Endometrium (tissue), 2 donors: ENCODE results near the gene KCNN3.

ENCODE experiments used
- FAIRE-seq: peaks from 2 replicates; lab custom pipeline; 2012; peaks lifted over from hg19 to GRCh38; lab: Jason Lieb, UNC
- donor health status: control.
- donor health status: control.

KCNN3 gene

DNA sequence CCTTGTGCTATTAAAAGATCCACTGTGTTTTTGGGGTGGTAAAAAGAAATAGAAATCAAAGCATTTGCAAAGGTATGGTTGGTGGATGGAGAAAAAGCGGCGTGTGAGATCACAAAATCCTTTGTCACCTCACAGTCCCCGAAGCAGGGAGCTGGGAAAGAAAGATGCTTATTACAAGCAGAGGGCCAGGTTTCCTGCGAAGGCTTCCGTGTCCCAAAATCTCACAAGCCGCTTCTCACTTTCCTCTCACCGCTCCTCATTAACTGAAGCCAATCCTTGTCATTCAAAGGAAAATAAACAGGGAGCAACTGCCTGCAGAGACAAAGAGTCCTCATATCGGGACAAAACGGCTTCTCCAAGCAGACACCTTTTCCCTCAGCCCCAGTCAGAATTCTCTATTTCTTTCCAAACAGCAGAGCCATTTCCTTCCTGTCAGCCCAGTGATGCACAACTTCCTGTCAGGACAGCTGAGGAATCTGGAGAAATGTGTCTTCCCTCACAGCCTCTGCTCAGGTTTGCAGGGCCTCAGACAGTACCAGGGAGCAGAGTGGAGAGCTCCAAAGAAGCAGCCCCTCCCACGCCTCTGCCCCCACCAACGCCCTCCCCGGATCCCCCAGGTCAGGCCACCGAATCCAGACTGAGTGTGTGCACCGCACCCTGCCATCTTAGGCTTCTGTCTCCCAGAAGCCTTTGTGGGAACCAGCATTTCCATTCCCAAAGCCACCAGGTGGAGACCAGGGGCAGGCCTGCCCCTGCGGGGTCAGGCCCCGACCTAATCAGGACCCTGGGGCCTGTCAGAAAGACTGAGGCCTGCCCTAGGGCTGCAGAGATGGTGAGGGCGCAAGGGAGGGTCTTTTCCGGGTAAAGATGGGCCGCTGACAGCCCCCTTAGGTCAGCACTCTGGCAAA is 29.6 kb downstream of the KCNN3 start:
- no peak for FAIRE-seq

- no peak for FAIRE-seq
Observed at GRCh38 chr1:154839691-154840090, 30.4 kb downstream of the KCNN3 start.

GRCh38 chr1:154838988-154839387 is 31.1 kb downstream of the KCNN3 start:
- FAIRE-seq: no peak

GRCh38 chr1:154838461-154838860 is 31.6 kb downstream of the KCNN3 start:
- FAIRE-seq: no peak

GRCh38 chr1:154837672-154838171 is 32.4 kb downstream of the KCNN3 start:
- FAIRE-seq: no peak

GRCh38 chr1:154837034-154837671 is 32.9 kb downstream of the KCNN3 start:
- FAIRE-seq: no peak

GRCh38 chr1:154835531-154836324 is 34.4 kb downstream of the KCNN3 start:
- FAIRE-seq: no peak

DNA sequence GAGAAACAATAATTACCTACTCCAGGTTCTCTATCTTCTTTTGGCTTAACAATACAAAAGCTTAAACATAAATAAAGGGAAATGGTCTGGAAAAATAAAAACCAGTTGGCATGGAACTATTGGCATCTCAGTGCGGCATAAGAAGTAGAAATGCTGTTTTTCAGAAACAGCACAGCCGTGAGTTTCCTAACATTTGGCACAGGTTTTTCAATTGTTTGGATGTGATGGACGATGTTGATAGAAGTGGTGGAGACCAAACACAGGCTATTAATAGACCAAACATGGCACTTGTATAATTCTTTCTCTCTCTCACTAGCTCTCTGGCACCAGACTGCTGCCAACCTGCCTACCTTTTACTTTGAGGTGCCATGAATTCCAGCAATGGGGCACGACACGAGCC is 36.2 kb downstream of the KCNN3 start:
- FAIRE-seq: no peak

DNA sequence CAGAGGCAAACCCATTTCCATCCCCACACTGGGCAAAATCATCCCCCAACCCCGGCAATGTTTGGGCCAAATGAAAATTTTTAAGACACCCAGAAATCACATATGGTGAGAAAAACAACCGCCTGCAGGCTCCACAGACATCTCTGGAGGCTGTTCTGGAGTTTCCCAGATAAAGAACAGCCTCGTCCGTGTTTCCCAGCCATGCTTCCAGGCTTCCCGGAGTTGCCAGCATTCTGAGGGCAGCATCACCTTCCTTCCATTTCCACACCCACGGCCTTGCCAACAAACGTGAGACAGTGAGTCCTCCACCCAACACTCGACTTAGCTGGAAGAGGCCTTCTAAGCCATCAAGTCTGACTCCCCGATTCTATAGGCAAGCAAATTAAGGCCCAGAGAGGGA is 36.9 kb downstream of the KCNN3 start:
- FAIRE-seq: no peak

GRCh38 chr1:154832384-154832783 is 37.7 kb downstream of the KCNN3 start:
- no peak for FAIRE-seq

DNA sequence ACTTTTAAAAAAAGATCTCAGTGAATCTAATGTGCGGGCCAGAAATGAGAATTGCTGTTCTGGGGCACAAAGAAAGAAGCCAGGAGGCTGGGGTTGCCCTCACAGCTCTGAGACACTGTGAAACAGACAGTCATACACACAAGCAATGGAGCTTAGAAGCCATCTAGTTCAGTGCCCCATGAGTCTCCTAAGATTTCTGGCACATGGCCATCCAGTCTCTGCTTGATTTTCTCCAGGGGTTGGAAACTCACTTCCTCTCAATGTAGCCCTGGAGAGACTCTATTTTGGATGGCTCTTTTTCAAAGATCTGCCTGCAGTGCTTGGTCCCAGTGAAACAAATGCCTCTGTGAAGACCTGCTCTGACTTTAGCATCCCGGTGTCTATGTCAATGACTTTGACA is 38.6 kb downstream of the KCNN3 start:
- FAIRE-seq: no peak

- FAIRE-seq: no peak
Observed at GRCh38 chr1:154829062-154829461, 41.0 kb downstream of the KCNN3 start.

GRCh38 chr1:154824179-154825000 is 45.7 kb downstream of the KCNN3 start:
- no peak for FAIRE-seq

DNA sequence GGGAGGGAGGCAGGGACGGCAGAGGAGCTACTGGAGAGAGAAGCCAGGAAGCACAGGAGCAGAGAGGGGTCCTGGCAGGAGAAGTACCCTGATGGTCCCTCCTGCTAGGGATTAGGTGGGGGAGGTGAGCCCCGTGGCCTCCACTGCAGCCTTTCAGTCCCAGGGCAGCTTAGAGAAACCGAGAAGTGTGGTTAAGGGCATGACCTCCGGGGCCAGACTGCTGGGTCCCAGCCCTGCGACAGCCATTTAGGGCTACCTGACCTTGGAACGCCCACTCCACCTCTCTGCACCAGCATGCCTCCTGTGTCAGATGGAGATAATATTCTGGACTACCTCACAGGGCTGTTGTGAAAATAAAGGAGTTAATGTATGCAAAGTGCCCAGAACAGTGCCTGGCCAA is 47.4 kb downstream of the KCNN3 start:
- no peak for FAIRE-seq

GRCh38 chr1:154822233-154822632 is 47.8 kb downstream of the KCNN3 start:
- FAIRE-seq: no peak

- FAIRE-seq: no peak
Observed at GRCh38 chr1:154821083-154821482, 49.0 kb downstream of the KCNN3 start.

- FAIRE-seq: no peak
Observed at GRCh38 chr1:154820646-154821045, 49.4 kb downstream of the KCNN3 start.

DNA sequence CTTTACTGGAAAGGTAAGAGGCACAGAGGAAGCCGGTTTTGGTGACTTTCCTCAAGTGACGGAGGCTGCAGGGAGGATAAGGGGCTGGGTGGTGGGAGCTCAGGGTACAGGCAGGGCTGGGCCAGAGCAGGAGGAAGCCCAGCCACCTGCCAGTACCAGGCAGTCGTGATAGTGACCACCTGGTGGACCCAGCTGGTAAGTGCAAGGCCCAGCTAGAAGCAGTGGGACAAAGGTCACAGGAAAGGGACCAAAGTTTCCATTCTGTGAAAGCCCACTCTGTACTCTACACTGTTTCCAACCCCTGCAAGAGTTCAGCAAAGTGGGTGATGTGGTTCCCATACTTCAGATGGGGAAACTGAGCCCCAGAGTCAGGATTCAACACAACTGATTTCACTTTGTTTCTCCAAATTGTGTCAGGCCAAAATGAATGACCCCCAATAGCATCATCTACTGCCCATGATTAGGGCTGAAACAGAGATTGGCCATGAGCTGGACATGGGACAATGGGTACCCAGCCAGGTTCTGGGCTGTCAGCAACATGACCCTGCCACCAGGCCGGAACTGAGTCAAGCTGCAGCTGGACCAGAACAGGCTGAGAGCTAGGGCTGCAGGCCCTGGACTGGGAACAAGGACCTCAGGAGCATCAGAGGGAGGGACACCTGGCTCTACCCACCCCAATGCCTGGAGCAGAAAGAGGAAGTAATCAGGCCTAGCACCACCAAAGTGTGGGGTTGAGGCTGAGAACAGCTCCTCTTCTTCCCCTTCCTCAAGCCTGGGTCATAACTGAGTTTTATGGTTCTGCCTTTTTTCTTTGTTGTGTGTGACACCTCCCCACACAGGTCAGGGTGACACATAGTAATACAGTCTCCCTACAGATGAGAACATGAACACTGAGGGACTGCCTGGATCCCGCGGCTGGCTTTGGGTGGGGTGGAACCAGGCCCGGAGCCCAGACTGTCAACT is 50.2 kb downstream of the KCNN3 start:
- no peak for FAIRE-seq

DNA sequence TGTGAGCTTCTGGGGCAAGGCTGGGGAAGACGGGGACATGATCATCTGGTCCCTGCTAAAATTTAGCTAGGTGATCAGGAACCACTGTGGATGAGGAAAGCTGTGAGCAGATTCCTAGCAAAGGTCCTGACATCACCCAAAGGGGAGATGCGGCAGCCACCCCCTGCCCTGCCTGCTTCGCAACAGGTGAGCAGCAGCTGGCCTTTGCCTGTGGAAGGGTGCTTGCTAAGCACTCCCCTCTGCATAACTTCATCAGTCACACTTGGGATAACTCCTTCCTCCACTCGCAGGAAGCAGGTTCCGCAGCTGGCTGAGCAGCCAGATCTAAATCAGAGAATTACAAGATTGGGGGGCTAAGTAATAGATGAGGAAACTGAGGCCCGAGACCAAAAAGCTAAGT is 51.2 kb downstream of the KCNN3 start:
- no peak for FAIRE-seq

GRCh38 chr1:154816937-154817336 is 53.1 kb downstream of the KCNN3 start:
- no peak for FAIRE-seq

DNA sequence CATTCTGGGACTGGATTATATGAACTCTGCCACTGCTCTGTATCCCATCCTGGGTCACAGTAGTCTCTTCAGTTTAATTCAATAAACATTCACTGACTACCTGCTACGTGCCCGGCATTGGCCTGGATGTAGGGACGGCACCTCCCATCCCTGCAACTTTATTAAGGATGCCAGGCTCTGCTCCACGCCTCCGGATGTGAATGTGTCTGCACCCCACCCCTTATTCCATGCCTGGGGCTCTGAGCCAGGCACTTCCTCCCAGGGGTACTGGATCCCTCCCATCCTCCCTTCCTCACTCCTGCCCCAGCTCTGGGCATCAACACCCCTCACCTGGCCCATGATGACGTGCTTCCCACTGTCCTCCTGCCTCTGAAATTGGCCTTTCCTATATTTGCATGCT is 53.7 kb downstream of the KCNN3 start:
- no peak for FAIRE-seq
